Erythroblast (primary cell): ENCODE measurements around the gene ADO.

Experiments
- GATA1 ChIP-seq: IDR thresholded peaks from 2 replicates; pipeline ENCODE4 v1.6.1; 2011; ENCODE audit warnings: low read depth, mild to moderate bottlenecking, control low read depth, low read length, moderate library complexity
- POLR2A ChIP-seq: IDR thresholded peaks from 2 replicates; pipeline ENCODE4 v1.6.1; 2011; ENCODE audit warnings: mild to moderate bottlenecking, low read length

DNA sequence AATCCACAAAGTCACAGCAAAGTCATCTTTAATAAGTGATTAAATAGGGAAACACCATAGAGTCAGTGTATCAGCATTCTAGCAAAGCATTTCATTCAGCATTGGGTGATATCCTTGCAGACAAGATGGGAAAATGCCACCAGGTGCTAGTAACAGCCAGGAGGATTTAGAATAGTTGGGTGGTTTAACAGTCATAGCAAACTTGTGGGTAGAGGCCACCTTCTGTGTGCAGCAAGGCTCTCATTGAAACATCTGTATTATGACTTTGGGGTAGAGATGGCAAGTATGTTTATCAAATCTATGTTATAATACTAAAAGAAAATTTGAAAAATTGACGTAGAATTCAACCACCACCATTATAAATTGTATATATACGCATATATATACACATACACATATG, 26.4 kb upstream of the ADO start:
- TF ChIP-seq POLR2A = no peak
- no peak for TF ChIP-seq GATA1
